ENCODE results near the gene TMEM121.
"Not testable (repeated sequence)": the region's sequence is repeated elsewhere in the genome, so short reads cannot be mapped to it uniquely, and the experiment has no call there.

The TMEM121 gene

GRCh38 chr14:105568859-105569766, 42.7 kb downstream of the TMEM121 start:
- Histone ChIP-seq H3K4me3 (ENCODE audit: low read depth, low read length) (no peak overlapping the region), H3K27me3 (replicated peaks) (no peaks in the 10 kb centered on the region), H3K27ac (no peak overlapping the region), H3K36me3 (replicated peaks) (no peaks in the 10 kb centered on the region)
- DNase-seq: no peak
- TF ChIP-seq CTCF (IDR thresholded peaks at IDR 0.05; ENCODE audit: low read depth, low read length, missing control alignments): no peak
- in situ Hi-C loops (cut with HindIII; ENCODE audit: low pct_ligation_motif_present, low sequenced_read_pairs): no loop called here

GRCh38 chr14:105570482-105570881, 44.1 kb downstream of the TMEM121 start:
- no peak for TF ChIP-seq CTCF (IDR thresholded peaks at IDR 0.05; ENCODE audit: low read depth, low read length, missing control alignments)
- Histone ChIP-seq H3K4me3 (ENCODE audit: low read depth, low read length) (no peak overlapping the region), H3K27me3 (replicated peaks) (no peaks in the 10 kb centered on the region), H3K36me3 (replicated peaks) (no peaks in the 10 kb centered on the region), H3K27ac (no peak overlapping the region)
- DNase-seq: no peak
- in situ Hi-C loops (cut with HindIII; ENCODE audit: low pct_ligation_motif_present, low sequenced_read_pairs): no loop called here

- not testable (repeated sequence) for H3K4me3 ChIP-seq (ENCODE audit: low read depth, low read length)
These were observed 45.0 kb downstream of the TMEM121 start for GRCh38 chr14:105571181-105571951.

GRCh38 chr14:105572063-105572462, 45.7 kb downstream of the TMEM121 start:
- H3K36me3 ChIP-seq (replicated peaks); in situ Hi-C loops (cut with HindIII; ENCODE audit: low pct_ligation_motif_present, low sequenced_read_pairs); H3K27ac ChIP-seq; DNase-seq; H3K4me3 ChIP-seq (ENCODE audit: low read depth, low read length); H3K27me3 ChIP-seq (replicated peaks): not testable (repeated sequence)

More at GRCh38 chr14:105571181-105571951, 45.0 kb downstream of the TMEM121 start:
- DNase-seq; in situ Hi-C loops (cut with HindIII; ENCODE audit: low pct_ligation_motif_present, low sequenced_read_pairs); H3K27me3 ChIP-seq (replicated peaks); H3K27ac ChIP-seq; H3K36me3 ChIP-seq (replicated peaks): not testable (repeated sequence)

- H3K27ac ChIP-seq: not testable (repeated sequence)
These were observed 47.5 kb downstream of the TMEM121 start for GRCh38 chr14:105573841-105574240.

GRCh38 chr14:105574411-105574810, 48.0 kb downstream of the TMEM121 start:
- H3K36me3 ChIP-seq (replicated peaks); DNase-seq; in situ Hi-C loops (cut with HindIII; ENCODE audit: low pct_ligation_motif_present, low sequenced_read_pairs); H3K27me3 ChIP-seq (replicated peaks); H3K4me3 ChIP-seq (ENCODE audit: low read depth, low read length); H3K27ac ChIP-seq: not testable (repeated sequence)

More at GRCh38 chr14:105573841-105574240, 47.5 kb downstream of the TMEM121 start:
- H3K27me3 ChIP-seq (replicated peaks); H3K36me3 ChIP-seq (replicated peaks); DNase-seq; H3K4me3 ChIP-seq (ENCODE audit: low read depth, low read length); in situ Hi-C loops (cut with HindIII; ENCODE audit: low pct_ligation_motif_present, low sequenced_read_pairs): not testable (repeated sequence)

- in situ Hi-C loops (cut with HindIII; ENCODE audit: low pct_ligation_motif_present, low sequenced_read_pairs); DNase-seq; H3K36me3 ChIP-seq (replicated peaks); H3K27ac ChIP-seq; H3K27me3 ChIP-seq (replicated peaks); H3K4me3 ChIP-seq (ENCODE audit: low read depth, low read length): not testable (repeated sequence)
These were observed 48.8 kb downstream of the TMEM121 start for GRCh38 chr14:105575016-105575700.

- no peaks in the 10 kb centered on the region for H3K27me3 ChIP-seq (replicated peaks)
- no peak for DNase-seq
- in situ Hi-C loops (cut with HindIII; ENCODE audit: low pct_ligation_motif_present, low sequenced_read_pairs): no loop called here
- no peak for TF ChIP-seq CTCF (IDR thresholded peaks at IDR 0.05; ENCODE audit: low read depth, low read length, missing control alignments)
- H3K27ac ChIP-seq: no peak overlapping the region
- no peaks in the 10 kb centered on the region for H3K36me3 ChIP-seq (replicated peaks)
- no peak overlapping the region for H3K4me3 ChIP-seq (ENCODE audit: low read depth, low read length)
These were observed 50.2 kb downstream of the TMEM121 start for GRCh38 chr14:105576525-105577088.
